Brain microvascular endothelial cell (primary cell): Measurements from ENCODE around the gene CDK15.
A peak's percentile ranks its signal among the peaks of the same experiment; 100 is the strongest.

Experiments used
- DNase-seq: peaks from one replicate; pipeline ENCODE4 v3.0.0-alpha.2; 2020
- H3K27ac ChIP-seq: fragments of 250-450 bp; sonication (Bioruptor Pico); 2 replicates; pipeline ENCODE4 v1.5.1; 2020; ENCODE audit warnings: mild to moderate bottlenecking, moderate library complexity
- H3K27me3 ChIP-seq: fragments of 250-450 bp; sonication (Bioruptor Pico); replicated peaks from 2 replicates; pipeline ENCODE4 v1.5.1; 2020; ENCODE audit warnings: mild to moderate bottlenecking
- H3K36me3 ChIP-seq: fragments of 250-450 bp; sonication (Bioruptor Pico); replicated peaks from 2 replicates; pipeline ENCODE4 v1.5.1; 2020; ENCODE audit warnings: mild to moderate bottlenecking
- H3K4me3 ChIP-seq: 2 replicates; pipeline ENCODE4 v1.5.1; 2011; ENCODE audit warnings: low read depth, mild to moderate bottlenecking, control low read depth, low read length, moderate library complexity
- CTCF ChIP-seq: IDR thresholded peaks from 2 replicates; pipeline ENCODE4 v1.5.1; 2011; ENCODE audit warnings: low read depth, mild to moderate bottlenecking, moderate library complexity, low read length, control low read depth, inconsistent platforms; ENCODE audit errors: missing control alignments
- in situ Hi-C: cut with HindIII; loops from 2 replicates; pipeline ENCODE4 v1.10.0; 2017; ENCODE audit warnings: low sequenced_read_pairs, low pct_ligation_motif_present

CDK15 gene

DNA sequence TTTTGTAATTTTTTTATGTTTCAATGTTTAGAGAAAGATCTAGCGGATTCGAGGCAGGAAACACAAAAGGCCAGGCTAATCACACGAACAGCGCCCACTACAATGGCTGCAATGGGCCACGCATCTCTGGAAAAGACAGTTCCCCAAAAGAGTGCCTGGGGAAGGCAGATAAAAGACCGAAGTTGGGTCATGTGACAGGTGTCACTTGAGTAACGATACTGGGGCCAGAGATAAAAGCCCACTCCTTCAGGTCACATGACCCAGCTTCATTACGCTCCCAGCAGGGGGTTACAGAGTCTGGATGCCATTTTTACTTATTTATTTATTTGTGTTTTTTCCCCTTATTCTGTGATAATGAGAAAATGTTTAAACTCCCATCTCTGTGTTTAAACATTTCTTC, 95.4 kb downstream of the CDK15 start:
- Histone ChIP-seq H3K4me3 (no peak overlapping the region), H3K27ac (no peak overlapping the region), H3K27me3 (no peaks in the 10 kb centered on the region), H3K36me3 (no peaks in the 10 kb centered on the region)
- no peak for TF ChIP-seq CTCF
- in situ Hi-C loops, result no loop called here
- DNase-seq, result no peak

- peak; percentile 11 for DNase-seq
- H3K27me3 ChIP-seq, result no peaks in the 10 kb centered on the region
- no peak overlapping the region for H3K27ac ChIP-seq
- H3K36me3 ChIP-seq, result no peaks in the 10 kb centered on the region
- in situ Hi-C loops, result no loop called here
- no peak for TF ChIP-seq CTCF
- no peak overlapping the region for H3K4me3 ChIP-seq
Measured at GRCh38 chr2:201904538-201905420, 98.4 kb downstream of the CDK15 start.

DNA sequence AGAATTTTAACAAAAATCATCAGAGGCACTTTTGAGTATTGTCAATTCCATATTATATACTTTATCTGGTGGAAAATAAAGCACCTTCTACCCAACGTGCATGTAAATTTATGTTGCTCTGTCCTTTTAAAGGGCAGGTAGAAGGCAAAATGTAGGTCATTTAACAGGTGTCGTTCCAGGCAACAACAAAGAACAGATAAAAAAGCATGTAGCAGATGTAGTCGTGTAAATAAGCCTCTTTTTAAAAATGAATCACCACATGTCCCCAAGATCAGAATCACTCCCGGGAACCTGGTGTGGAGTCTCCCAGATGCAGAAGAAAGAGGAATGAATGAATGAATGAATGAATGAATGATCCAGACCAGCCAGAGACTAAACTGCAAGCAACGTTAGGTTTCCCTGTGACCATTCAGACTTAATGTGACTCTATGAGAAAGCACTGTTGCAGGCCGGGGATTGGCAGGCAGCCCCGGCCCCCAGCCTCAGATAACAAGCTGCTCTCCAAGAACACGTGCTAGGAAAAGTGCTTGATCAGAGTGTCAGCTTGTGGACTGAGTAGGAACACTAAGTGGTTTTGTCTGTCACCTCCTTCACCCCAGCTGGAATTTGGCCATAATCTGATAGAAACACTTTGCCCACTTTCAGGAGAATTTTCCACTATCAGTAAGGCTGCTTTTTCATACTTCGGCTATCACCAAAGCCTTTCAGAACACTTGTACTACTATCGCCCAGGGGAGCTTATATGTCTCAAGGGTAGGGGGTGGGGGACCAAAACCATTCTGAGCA, 100.6 kb downstream of the CDK15 start:
- H3K4me3 ChIP-seq, result no peak overlapping the region
- H3K36me3 ChIP-seq, result no peaks in the 10 kb centered on the region
- DNase-seq, result no peak
- TF ChIP-seq CTCF, result no peak
- H3K27ac ChIP-seq, result no peak overlapping the region
- no peaks in the 10 kb centered on the region for H3K27me3 ChIP-seq
- in situ Hi-C loops, result no loop called here

DNA sequence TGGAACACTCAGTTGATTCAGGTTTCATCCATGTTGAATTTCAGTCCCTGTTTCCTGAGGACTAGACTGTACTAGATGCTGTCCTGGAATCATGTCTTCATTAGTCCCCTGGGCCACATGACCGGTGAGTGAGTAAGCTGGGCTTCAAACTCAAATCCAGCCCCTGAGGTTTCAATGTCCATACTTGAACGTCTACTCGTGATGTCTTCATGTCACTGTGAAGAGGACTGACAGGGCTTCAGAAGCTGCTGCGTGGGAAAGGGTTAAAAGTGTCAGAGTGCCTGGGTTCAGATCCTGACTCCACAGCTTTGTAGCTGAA, 101.2 kb downstream of the CDK15 start:
- DNase-seq, result peak; percentile 7
- no peak for TF ChIP-seq CTCF
- in situ Hi-C loops, result no loop called here

GRCh38 chr2:201908901-201909300, 102.6 kb downstream of the CDK15 start:
- H3K36me3 ChIP-seq, result no peaks in the 10 kb centered on the region
- H3K27me3 ChIP-seq, result no peaks in the 10 kb centered on the region
- TF ChIP-seq CTCF, result no peak
- in situ Hi-C loops, result no loop called here
- no peak for DNase-seq
- H3K27ac ChIP-seq, result peak overlapping the region; percentile 59
- H3K4me3 ChIP-seq, result no peak overlapping the region

More for the DNA sequence above, 101.2 kb downstream of the CDK15 start:
- Histone ChIP-seq H3K4me3 (no peak overlapping the region), H3K27ac (no peak overlapping the region), H3K27me3 (no peaks in the 10 kb centered on the region), H3K36me3 (no peaks in the 10 kb centered on the region)
